ENCODE data around the gene LUZP2. TPM values are rescaled to one million over a fixed set of nuclear protein-coding genes. Genes with fewer than 3 reads are reported as not detected.

Gene LUZP2
- total and polyA plus RNA-seq, 10 donors, result 0.03 to 2.9 (median 0.40) TPM; not detected in 3

- TF ChIP-seq CTCF (IDR thresholded peaks at IDR 0.05 in 8 of 11, conservative IDR thresholded peaks at IDR 0.05 in 3 of 11) (no peak), POLR2A (IDR thresholded peaks at IDR 0.05) (no peak), POLR2AphosphoS5 (IDR thresholded peaks at IDR 0.05) (no peak)
Observed at GRCh38 chr11:24872651-24873311, 375.9 kb downstream of the LUZP2 start.

GRCh38 chr11:24880962-24881361 is 384.1 kb downstream of the LUZP2 start:
- 63 to 82% (median 72%) methylated on average over 1 of the region's 1 CpG for WGBS, 5 donors
- Histone ChIP-seq H3K27ac (no peak overlapping the region), H3K4me3 (no peak overlapping the region), H3K4me1 (no peaks in the 10 kb centered on the region), H3K36me3 (no peaks in the 10 kb centered on the region), H3K27me3 (replicated peaks in 1 of 7) (no peaks in the 10 kb centered on the region), H3K9me3 (peaks cover 0 to 14% (median 0%) of the 10 kb centered on the region in 8 donors)
- TF ChIP-seq CTCF (IDR thresholded peaks at IDR 0.05 in 8 of 11, conservative IDR thresholded peaks at IDR 0.05 in 3 of 11) (no peak), POLR2A (IDR thresholded peaks at IDR 0.05) (no peak)
- intact Hi-C loops (cut with DNase I; ENCODE audit: low total_unique reads), result no loop called here
- DNase-seq, result no peak

More at GRCh38 chr11:24872651-24873311, 375.9 kb downstream of the LUZP2 start:
- intact Hi-C loops (cut with DNase I; ENCODE audit: low total_unique reads), result no loop called here
- Histone ChIP-seq H3K4me1 (no peaks in the 10 kb centered on the region), H3K36me3 (no peaks in the 10 kb centered on the region), H3K27ac (no peak overlapping the region), H3K4me3 (no peak overlapping the region), H3K27me3 (replicated peaks in 1 of 7) (no peaks in the 10 kb centered on the region), H3K9me3 (peaks cover 0 to 10% (median 0%) of the 10 kb centered on the region in 8 donors)
- no peak for DNase-seq

GRCh38 chr11:24885580-24886173 is 388.8 kb downstream of the LUZP2 start:
- Histone ChIP-seq H3K4me3 (no peak overlapping the region), H3K36me3 (no peaks in the 10 kb centered on the region), H3K4me1 (no peaks in the 10 kb centered on the region), H3K27ac (no peak overlapping the region), H3K9me3 (no peaks in the 10 kb centered on the region), H3K27me3 (replicated peaks in 1 of 7) (no peaks in the 10 kb centered on the region)
- 72 to 89% (median 78%) methylated on average over 4 of the region's 4 CpGs for WGBS, 5 donors
- TF ChIP-seq POLR2AphosphoS5 (IDR thresholded peaks at IDR 0.05) (no peak), POLR2A (IDR thresholded peaks at IDR 0.05) (no peak), CTCF (IDR thresholded peaks at IDR 0.05 in 8 of 11, conservative IDR thresholded peaks at IDR 0.05 in 3 of 11) (no peak)
- intact Hi-C loops (cut with DNase I; ENCODE audit: low total_unique reads), result no loop called here
- no peak for DNase-seq

- Histone ChIP-seq H3K9me3 (no peaks in the 10 kb centered on the region), H3K4me1 (no peaks in the 10 kb centered on the region), H3K4me3 (no peak overlapping the region), H3K27ac (no peak overlapping the region), H3K36me3 (no peaks in the 10 kb centered on the region), H3K27me3 (replicated peaks in 1 of 7) (no peaks in the 10 kb centered on the region)
- WGBS, 5 donors, result 50 to 76% (median 57%) methylated on average over 4 of the region's 4 CpGs
- intact Hi-C loops (cut with DNase I; ENCODE audit: low total_unique reads), result no loop called here
- TF ChIP-seq POLR2AphosphoS5 (IDR thresholded peaks at IDR 0.05), result no peak
- no peak for TF ChIP-seq CTCF (IDR thresholded peaks at IDR 0.05 in 8 of 11, conservative IDR thresholded peaks at IDR 0.05 in 3 of 11)
- TF ChIP-seq POLR2A (IDR thresholded peaks at IDR 0.05), result no peak
- DNase-seq, result no peak
Observed at GRCh38 chr11:24886880-24887619, 390.2 kb downstream of the LUZP2 start.
